GM12873 (cell line): ENCODE measurements around the gene NAP1L5.

Source experiments
- CTCF ChIP-seq: IDR thresholded peaks from 2 replicates; pipeline ENCODE4 v1.5.1; 2012; ENCODE audit warnings: low read depth, mild to moderate bottlenecking, moderate library complexity, low read length, control low read depth; ENCODE audit not compliant: insufficient read depth; ENCODE audit errors: missing control alignments

NAP1L5 gene

DNA sequence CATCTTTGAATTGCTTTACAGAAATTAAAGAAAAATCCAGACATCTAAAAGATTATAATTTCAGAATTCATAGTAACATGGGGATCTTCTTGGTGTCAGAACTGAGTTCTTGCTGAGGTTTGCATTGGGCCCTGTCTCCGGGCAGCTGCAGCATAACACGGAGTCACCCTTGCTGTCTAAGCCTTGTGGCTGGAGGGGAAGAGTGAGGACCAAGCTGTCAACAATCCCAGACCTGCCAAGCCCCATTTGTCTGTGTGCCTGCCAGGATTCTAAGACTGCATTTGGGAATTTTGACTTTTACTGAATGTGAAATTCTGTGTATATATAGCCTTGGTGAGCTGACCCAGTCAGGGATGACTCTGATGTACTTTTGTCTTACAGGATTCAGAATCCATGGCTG, 25.2 kb upstream of the NAP1L5 start:
- TF ChIP-seq CTCF = no peak

DNA sequence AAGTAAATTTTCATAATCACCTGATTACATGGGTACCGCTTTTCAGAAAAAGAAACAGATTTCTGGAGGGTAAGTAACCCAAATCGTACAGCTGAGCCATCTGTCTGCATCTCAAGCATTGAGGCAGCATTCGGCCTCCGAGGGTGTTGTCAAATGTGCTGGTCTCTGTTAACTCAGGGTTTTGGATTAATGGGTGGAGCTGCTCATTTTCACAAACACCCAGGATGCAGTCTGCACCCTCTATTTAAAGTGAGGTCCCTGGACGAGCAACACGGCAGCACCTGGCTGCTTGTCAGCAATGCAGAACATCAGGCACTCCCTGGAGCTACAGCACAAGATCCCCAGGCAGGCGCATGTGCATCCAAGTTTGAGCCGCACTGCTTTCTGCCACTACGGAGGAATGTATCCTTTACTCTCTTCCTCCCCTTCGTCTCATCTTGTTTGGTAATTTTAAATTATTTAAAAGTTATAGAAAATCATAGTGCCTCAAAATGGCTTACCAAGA, 24.7 kb upstream of the NAP1L5 start:
- TF ChIP-seq CTCF = no peak

GRCh38 chr4:88720451-88721428, 23.1 kb upstream of the NAP1L5 start:
- no peak for TF ChIP-seq CTCF

DNA sequence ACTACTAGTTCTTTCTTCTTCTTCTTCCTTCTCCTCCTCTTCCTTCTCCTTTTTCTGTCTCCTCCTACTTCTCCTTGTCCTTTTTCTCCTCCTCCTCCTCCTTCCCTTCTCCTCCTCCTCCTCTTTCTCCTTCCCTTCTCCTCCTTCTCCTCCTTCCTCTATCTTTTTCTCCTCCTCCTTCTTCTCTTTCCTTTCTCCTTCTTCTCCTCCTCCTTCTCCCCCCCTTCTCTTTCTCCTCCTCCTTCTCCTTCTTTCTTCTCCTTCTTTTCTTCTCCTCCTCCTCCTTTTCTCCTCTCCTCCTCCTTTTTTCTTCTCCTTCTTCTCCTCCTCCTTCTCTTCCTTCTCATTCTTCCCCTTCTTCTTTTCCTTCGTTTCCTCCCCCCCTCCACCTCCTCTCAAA, 21.8 kb upstream of the NAP1L5 start:
- no peak for TF ChIP-seq CTCF

- no peak for TF ChIP-seq CTCF
Observed at GRCh38 chr4:88718098-88718497, 20.5 kb upstream of the NAP1L5 start.

DNA sequence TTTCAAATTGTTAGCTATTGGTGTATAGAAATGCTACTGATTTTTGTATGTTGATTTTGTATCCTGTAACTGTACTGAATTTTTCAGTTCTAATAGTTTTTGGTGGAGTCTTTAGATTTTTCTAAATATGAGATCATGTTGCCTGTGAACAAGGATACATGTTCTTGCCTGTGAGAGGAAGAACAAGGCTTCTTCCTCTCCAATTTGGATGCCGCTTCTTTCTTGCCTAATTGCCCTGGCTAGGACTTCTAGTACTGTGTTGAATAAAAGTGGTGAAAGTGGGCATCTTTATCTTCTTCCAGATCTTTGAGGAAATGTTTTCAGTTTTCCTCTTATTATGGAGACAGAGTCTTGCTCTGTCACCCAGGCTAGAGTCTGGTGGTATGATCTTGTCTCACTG, 16.2 kb upstream of the NAP1L5 start:
- no peak for TF ChIP-seq CTCF

- TF ChIP-seq CTCF = no peak
Observed at GRCh38 chr4:88709989-88710388, 12.4 kb upstream of the NAP1L5 start.
